Stimulated activated naive CD8-positive, alpha-beta T cell treated with anti-CD3 and anti-CD28 coated beads, Interleukin-15, Interleukin-2, amounts not matched to agents 100 ng/mL and 50 ng/mL, for 24 hours (primary cell): ENCODE data around the gene USP7.

Source experiments
- H3K27ac Mint-ChIP-seq: one replicate; pipeline ENCODE4 v1.8.0; 2021; ENCODE audit warnings: mild to moderate bottlenecking, mixed read lengths
- H3K27me3 Mint-ChIP-seq: one replicate; pipeline ENCODE4 v1.8.0; 2021; ENCODE audit warnings: mixed read lengths
- H3K36me3 Mint-ChIP-seq: one replicate; pipeline ENCODE4 v1.8.0; 2021; ENCODE audit warnings: low read depth, mixed read lengths
- H3K4me1 Mint-ChIP-seq: one replicate; pipeline ENCODE4 v1.8.0; 2021; ENCODE audit warnings: low read depth, mixed read lengths
- H3K4me3 Mint-ChIP-seq: one replicate; pipeline ENCODE4 v1.8.0; 2021; ENCODE audit warnings: mild to moderate bottlenecking, mixed read lengths
- H3K9me3 Mint-ChIP-seq: one replicate; pipeline ENCODE4 v1.8.0; 2021; ENCODE audit warnings: mixed read lengths

The USP7 gene

GRCh38 chr16:8951447-8952280 is 12.0 kb downstream of the USP7 start:
- peak overlapping the region; percentile 48 for H3K27ac Mint-ChIP-seq
- H3K27me3 Mint-ChIP-seq = no peaks in the 10 kb centered on the region
- H3K4me3 Mint-ChIP-seq = peak overlapping the region; percentile 8
- H3K4me1 Mint-ChIP-seq = peaks cover 91% of the 10 kb centered on the region
- no peaks in the 10 kb centered on the region for H3K9me3 Mint-ChIP-seq
- H3K36me3 Mint-ChIP-seq = no peaks in the 10 kb centered on the region

DNA sequence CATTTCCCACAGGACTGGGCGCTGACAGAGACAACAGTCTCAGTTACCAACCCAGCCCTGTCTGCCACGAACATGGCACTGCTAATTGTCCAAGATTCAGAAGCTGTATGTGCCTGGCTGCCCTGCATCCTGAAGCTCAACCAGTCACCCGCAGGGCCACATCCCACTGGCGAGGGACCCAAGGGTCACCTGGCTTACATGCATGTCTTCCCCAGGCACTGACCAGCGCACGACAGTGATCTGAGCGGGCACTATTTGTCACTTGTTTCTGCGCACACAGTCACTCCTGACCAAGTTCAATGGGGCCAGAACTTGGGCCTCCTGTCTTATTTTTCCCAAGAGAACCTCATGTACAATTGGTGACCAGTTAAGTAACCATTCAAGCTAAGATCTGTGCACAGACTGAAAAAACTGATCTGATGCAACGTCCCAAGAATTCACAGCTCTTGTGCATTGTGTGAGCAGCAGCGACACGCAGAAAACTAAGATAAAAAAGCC is 13.1 kb downstream of the USP7 start:
- H3K27ac Mint-ChIP-seq = no peak overlapping the region
- no peaks in the 10 kb centered on the region for H3K9me3 Mint-ChIP-seq
- H3K36me3 Mint-ChIP-seq = no peaks in the 10 kb centered on the region
- H3K4me1 Mint-ChIP-seq = peaks cover 92% of the 10 kb centered on the region
- no peak overlapping the region for H3K4me3 Mint-ChIP-seq
- H3K27me3 Mint-ChIP-seq = no peaks in the 10 kb centered on the region

DNA sequence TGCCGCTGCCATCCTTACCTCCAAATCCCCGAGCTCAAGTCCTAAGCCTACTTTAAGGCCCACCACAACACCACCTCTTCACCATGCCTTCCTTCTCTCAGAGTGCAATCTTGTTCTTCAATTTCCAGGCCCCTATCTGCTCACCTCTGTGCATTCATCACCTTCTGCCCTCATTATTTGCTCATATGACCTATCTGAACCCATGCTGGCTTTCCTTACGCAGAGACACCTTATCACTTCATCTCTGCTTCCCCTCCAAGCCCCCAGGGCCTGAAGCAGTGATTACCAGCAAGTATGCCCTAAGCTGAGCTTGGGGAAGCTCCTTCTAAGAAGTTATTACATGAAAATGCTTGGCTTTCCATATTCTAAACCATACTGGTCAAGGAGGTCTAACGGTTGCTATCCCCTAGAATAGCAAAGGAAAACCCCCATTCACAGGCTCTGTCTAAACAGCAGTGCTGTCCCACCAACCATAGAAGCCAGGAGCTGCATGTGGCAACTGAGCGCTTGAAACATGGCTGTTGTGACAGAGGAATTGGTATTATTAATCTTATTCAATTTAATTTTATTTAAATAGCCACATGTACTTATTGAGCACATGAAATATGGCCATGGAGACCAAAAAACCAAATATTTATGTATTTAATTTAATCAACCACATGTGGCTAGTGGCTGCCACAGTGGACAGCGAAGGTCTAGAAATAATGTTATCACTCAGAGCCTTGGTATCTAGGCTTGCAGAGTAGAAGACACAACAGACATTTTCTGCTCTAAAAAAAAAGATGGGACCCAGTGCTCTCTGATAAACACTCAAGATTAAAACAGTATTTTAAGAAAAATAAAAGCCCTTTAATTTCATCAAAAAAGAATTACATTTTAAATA is 13.9 kb downstream of the USP7 start:
- Mint-ChIP-seq H3K4me3 (peak overlapping the region; percentile 6), H3K27ac (peak overlapping the region; percentile 36)

DNA sequence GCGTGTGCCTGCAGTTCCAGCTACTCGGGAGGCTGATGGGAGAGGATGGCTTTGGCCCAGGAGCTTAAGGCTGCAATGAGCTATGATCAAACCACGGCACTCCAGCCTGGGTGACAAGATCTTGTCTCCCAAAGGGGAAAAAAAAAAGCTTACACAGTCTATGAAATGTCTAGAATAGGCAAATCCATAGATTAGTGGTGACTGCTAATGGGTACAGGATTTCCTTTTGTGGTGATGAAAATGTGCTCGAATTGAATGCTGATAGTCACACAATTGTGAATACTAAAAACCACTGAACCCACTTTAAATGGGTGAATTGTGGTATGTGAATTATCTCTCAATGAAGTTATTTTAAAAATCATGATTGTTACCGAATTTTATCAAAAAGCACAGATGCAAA is 14.9 kb downstream of the USP7 start:
- Mint-ChIP-seq H3K4me1 (peaks cover 95% of the 10 kb centered on the region), H3K27ac (no peak overlapping the region), H3K36me3 (no peaks in the 10 kb centered on the region), H3K9me3 (no peaks in the 10 kb centered on the region), H3K4me3 (peak overlapping the region; percentile 6), H3K27me3 (no peaks in the 10 kb centered on the region)

More for the DNA sequence above, 13.9 kb downstream of the USP7 start:
- no peaks in the 10 kb centered on the region for H3K9me3 Mint-ChIP-seq
- no peaks in the 10 kb centered on the region for H3K36me3 Mint-ChIP-seq
- H3K27me3 Mint-ChIP-seq = no peaks in the 10 kb centered on the region
- H3K4me1 Mint-ChIP-seq = peaks cover 92% of the 10 kb centered on the region

DNA sequence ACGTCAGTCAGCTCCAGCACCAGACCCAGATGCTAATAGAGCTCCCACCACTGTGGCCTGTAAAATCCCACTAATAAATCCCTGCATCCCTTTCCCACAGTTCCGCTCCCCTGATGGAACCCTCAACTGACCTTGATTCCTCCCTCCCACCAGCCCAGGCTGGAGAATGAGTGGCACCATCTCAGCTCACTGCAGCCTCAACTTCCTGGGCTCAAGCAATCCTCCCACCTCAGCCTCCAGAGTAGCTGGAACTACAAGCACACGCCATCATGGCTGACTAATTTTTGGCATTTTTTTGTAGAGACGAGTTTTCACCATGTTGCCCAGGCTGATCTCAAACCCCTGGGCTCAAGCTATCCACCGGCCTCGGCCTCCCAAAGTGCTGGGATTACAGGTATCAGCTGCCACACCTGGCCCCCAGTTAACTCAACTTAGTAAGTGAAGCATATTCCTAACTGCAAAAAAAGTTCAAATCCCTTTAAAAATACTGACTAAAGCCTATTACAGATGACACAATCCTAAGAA is 15.6 kb downstream of the USP7 start:
- Mint-ChIP-seq H3K4me3 (no peak overlapping the region), H3K36me3 (no peaks in the 10 kb centered on the region), H3K9me3 (no peaks in the 10 kb centered on the region), H3K27me3 (no peaks in the 10 kb centered on the region), H3K4me1 (peaks cover 99% of the 10 kb centered on the region), H3K27ac (peak overlapping the region; percentile 2)

GRCh38 chr16:8946544-8946943 is 17.2 kb downstream of the USP7 start:
- no peak overlapping the region for H3K4me3 Mint-ChIP-seq
- no peaks in the 10 kb centered on the region for H3K27me3 Mint-ChIP-seq
- H3K27ac Mint-ChIP-seq = no peak overlapping the region
- H3K36me3 Mint-ChIP-seq = no peaks in the 10 kb centered on the region
- H3K9me3 Mint-ChIP-seq = no peaks in the 10 kb centered on the region
- H3K4me1 Mint-ChIP-seq = peaks cover 99% of the 10 kb centered on the region

DNA sequence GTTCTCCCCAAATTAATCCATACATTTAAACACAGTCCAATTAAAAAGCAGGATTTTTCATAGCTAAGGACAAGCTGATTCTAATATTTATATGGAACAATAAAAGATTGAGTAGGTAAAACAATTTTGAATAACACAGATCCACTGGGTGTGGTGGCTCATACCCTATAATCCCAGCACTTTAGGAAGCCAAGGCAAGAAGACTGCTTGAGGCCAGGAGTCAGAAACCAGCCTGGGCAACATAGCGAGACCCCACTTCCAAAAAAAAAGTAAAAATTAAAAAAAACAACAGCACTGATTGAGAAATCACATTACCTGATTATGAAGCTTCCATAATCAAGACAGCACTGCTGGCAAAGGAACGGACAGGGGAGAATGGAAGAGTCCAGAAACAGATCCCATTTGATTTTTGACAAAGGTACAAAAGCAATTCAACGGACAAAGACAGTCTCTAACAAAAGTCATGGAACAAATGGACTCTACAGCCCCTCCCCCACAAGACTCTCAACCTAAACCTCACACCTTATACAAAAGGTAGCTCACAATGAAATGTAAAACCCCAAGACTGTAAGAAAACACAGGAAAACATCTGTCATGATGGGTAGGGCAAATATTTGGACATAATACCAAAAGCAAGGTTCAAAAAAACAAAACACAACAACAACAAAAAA is 17.9 kb downstream of the USP7 start:
- Mint-ChIP-seq H3K36me3 (peaks cover 3% of the 10 kb centered on the region), H3K4me1 (peaks cover 98% of the 10 kb centered on the region), H3K27me3 (no peaks in the 10 kb centered on the region), H3K9me3 (no peaks in the 10 kb centered on the region), H3K27ac (no peak overlapping the region), H3K4me3 (no peak overlapping the region)

GRCh38 chr16:8943966-8944759 is 19.5 kb downstream of the USP7 start:
- Mint-ChIP-seq H3K4me1 (peaks cover 99% of the 10 kb centered on the region), H3K27ac (peak overlapping the region; percentile 84), H3K27me3 (no peaks in the 10 kb centered on the region), H3K36me3 (peaks cover 3% of the 10 kb centered on the region), H3K4me3 (peak overlapping the region; percentile 38), H3K9me3 (no peaks in the 10 kb centered on the region)

GRCh38 chr16:8943001-8943763 is 20.5 kb downstream of the USP7 start:
- H3K27ac Mint-ChIP-seq = no peak overlapping the region
- no peak overlapping the region for H3K4me3 Mint-ChIP-seq
- no peaks in the 10 kb centered on the region for H3K9me3 Mint-ChIP-seq
- peaks cover 99% of the 10 kb centered on the region for H3K4me1 Mint-ChIP-seq
- no peaks in the 10 kb centered on the region for H3K27me3 Mint-ChIP-seq
- peaks cover 3% of the 10 kb centered on the region for H3K36me3 Mint-ChIP-seq

GRCh38 chr16:8941718-8942344 is 21.9 kb downstream of the USP7 start:
- Mint-ChIP-seq H3K27ac (no peak overlapping the region), H3K36me3 (peaks cover 3% of the 10 kb centered on the region), H3K4me3 (no peak overlapping the region), H3K27me3 (no peaks in the 10 kb centered on the region), H3K9me3 (no peaks in the 10 kb centered on the region), H3K4me1 (peaks cover 98% of the 10 kb centered on the region)

GRCh38 chr16:8937803-8938202 is 25.9 kb downstream of the USP7 start:
- H3K27ac Mint-ChIP-seq = peak overlapping the region; percentile 63
- peaks cover 5% of the 10 kb centered on the region for H3K36me3 Mint-ChIP-seq
- H3K4me3 Mint-ChIP-seq = no peak overlapping the region
- H3K27me3 Mint-ChIP-seq = no peaks in the 10 kb centered on the region
- H3K9me3 Mint-ChIP-seq = no peaks in the 10 kb centered on the region
- H3K4me1 Mint-ChIP-seq = peaks cover 83% of the 10 kb centered on the region

DNA sequence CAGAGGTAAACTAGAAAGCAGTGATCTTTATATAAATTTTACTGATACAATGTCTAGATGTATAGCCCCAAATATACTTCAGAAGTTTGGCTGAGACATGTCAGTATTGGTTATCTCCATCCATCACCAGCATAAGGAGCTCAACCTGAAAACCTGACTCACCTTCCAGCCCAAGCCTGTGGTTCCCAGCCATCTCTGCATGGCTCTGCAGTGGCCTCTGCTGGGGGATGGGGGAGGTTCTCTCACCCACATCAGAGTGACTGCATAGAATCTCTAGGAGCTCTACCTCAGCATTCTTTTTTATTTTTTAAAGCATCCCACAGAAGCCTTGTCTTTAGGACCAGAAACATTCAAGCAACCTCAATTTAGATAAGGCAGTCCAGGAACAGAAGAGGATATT is 27.3 kb downstream of the USP7 start:
- Mint-ChIP-seq H3K4me1 (peaks cover 83% of the 10 kb centered on the region), H3K4me3 (no peak overlapping the region), H3K9me3 (no peaks in the 10 kb centered on the region), H3K36me3 (peaks cover 5% of the 10 kb centered on the region), H3K27ac (peak overlapping the region; percentile 70), H3K27me3 (no peaks in the 10 kb centered on the region)

GRCh38 chr16:8935989-8936388 is 27.7 kb downstream of the USP7 start:
- Mint-ChIP-seq H3K9me3 (no peaks in the 10 kb centered on the region), H3K4me1 (peaks cover 81% of the 10 kb centered on the region), H3K27ac (peak overlapping the region; percentile 70), H3K4me3 (no peak overlapping the region), H3K36me3 (peaks cover 3% of the 10 kb centered on the region), H3K27me3 (no peaks in the 10 kb centered on the region)
